MCF 10A (cell line): ENCODE measurements around the gene PPP1R1B. TPM values are rescaled to one million over a fixed set of nuclear protein-coding genes. Genes with fewer than 3 reads are reported as not detected.

Experiments
- BruUV-seq: library from RNA; stranded (reverse); fragments of 400-500 nt; replicated peaks from 2 replicates; lab custom pipeline; 2021; lab: Mats Ljungman, UMichigan
- CTCF ChIA-PET: fragments of 300-600 bp; sonication (Branson Sonifier 250); formaldehyde crosslinking; extraction: SDS; loops from one replicate; lab custom pipeline; 2021; ENCODE audit warnings: antibody characterized with exemption, inconsistent platforms; lab: Yijun Ruan, JAX
- POLR2A ChIA-PET: fragments of 300-600, 350-650 bp; sonication (Branson Sonifier 250); formaldehyde crosslinking; extraction: SDS; loops from one replicate; lab custom pipeline; 2020; ENCODE audit warnings: antibody characterized with exemption, inconsistent platforms; lab: Yijun Ruan, JAX
- DNase-seq: peaks from one replicate; pipeline ENCODE4 v3.0.0-alpha.2; 2018; ENCODE audit not compliant: unreplicated experiment
- H3K27ac Mint-ChIP-seq: one replicate; pipeline ENCODE4 v1.8.0; 2022; ENCODE audit warnings: mild to moderate bottlenecking, low read depth, mixed read lengths; ENCODE audit not compliant: unreplicated experiment
- H3K27me3 Mint-ChIP-seq: one replicate; pipeline ENCODE4 v1.8.0; 2022; ENCODE audit warnings: mixed read lengths; ENCODE audit not compliant: insufficient read depth, unreplicated experiment
- H3K36me3 Mint-ChIP-seq: one replicate; pipeline ENCODE4 v1.8.0; 2022; ENCODE audit warnings: mild to moderate bottlenecking, moderate library complexity, mixed read lengths; ENCODE audit not compliant: insufficient read depth, unreplicated experiment
- H3K4me1 Mint-ChIP-seq: one replicate; pipeline ENCODE4 v1.8.0; 2022; ENCODE audit warnings: mixed read lengths; ENCODE audit not compliant: insufficient read depth, unreplicated experiment
- H3K4me3 Mint-ChIP-seq: one replicate; pipeline ENCODE4 v1.8.0; 2022; ENCODE audit warnings: mild to moderate bottlenecking, moderate library complexity, mixed read lengths; ENCODE audit not compliant: unreplicated experiment
- H3K9me3 Mint-ChIP-seq: one replicate; pipeline ENCODE4 v1.8.0; 2022; ENCODE audit warnings: mixed read lengths; ENCODE audit not compliant: unreplicated experiment
- intact Hi-C: fragments of 100-400 bp; cut with micrococcal nuclease; formaldehyde crosslinking; loops from 2 replicates; pipeline ENCODE4 v1.14.1; 2022
- total RNA-seq: library from RNA; stranded (reverse); gene quantifications from 2 replicates; pipeline ENCODE4 v1.2.3, GENCODE V29; 2022
- TF ChIP-seq, protein P1 (sequence below): fragments of 200-600 bp; IDR thresholded peaks from one replicate; pipeline ENCODE4 v1.8.0; 2022; ENCODE audit warnings: antibody characterized with exemption, mild to moderate bottlenecking; ENCODE audit not compliant: unreplicated experiment

Gene PPP1R1B
- total RNA-seq, 1 experiment from 2014 or later, result not detected

DNA sequence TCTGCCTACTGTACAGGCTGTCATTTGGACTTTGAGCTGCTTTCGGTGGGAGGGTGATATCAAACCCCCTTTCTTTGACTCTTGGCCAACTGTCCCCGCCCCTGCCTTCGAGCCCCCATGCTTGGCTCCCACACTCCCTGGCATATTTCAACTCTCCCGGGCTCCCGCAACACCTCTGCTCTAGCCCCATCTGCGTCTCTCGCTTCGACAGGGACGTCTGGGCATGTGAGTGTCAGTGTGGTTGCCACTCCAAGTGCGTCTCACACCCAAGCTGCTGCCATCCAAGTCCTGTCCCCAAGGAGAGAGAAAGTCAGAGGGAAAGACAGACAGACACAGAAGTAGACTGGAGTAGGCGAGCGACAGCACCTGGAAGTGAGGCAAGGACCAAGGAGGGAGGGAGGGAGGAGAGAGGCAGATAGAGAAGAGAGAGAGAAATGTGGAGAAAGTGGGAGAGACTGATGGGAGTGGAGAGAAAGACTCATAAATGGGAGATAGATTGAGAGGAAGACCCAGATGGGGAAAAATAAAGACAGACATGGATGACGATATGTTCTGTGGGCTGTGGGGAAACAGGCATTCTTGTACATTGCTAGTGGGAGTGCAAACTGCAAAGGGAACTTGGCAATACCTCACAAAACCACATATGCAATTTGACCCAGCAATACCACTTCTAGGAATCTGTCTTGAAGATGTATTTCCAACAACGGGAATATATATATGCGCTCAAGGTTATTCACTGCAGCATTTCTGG, 22.0 kb downstream of the PPP1R1B start:
- no peaks in the 10 kb centered on the region for H3K9me3 Mint-ChIP-seq
- ChIA-PET CTCF (interaction anchor here (0.6 kb wide), 1 partner anchor 70 kb away, joined by 3 read pairs; no protein-coding TSS in a partner anchor), POLR2A (interaction anchor here (0.7 kb wide), 1 partner anchor 105 kb away, joined by 3 read pairs; no protein-coding TSS in a partner anchor)
- no peak overlapping the region for H3K27ac Mint-ChIP-seq
- intact Hi-C loops, result no loop called here
- H3K4me1 Mint-ChIP-seq, result peaks cover 7% of the 10 kb centered on the region
- no peaks in the 10 kb centered on the region for H3K27me3 Mint-ChIP-seq
- DNase-seq, result no peak
- BruUV-seq, result no TSS peak
- no peak overlapping the region for H3K4me3 Mint-ChIP-seq
- peaks cover 17% of the 10 kb centered on the region for H3K36me3 Mint-ChIP-seq
- TF ChIP-seq, protein P1, sequence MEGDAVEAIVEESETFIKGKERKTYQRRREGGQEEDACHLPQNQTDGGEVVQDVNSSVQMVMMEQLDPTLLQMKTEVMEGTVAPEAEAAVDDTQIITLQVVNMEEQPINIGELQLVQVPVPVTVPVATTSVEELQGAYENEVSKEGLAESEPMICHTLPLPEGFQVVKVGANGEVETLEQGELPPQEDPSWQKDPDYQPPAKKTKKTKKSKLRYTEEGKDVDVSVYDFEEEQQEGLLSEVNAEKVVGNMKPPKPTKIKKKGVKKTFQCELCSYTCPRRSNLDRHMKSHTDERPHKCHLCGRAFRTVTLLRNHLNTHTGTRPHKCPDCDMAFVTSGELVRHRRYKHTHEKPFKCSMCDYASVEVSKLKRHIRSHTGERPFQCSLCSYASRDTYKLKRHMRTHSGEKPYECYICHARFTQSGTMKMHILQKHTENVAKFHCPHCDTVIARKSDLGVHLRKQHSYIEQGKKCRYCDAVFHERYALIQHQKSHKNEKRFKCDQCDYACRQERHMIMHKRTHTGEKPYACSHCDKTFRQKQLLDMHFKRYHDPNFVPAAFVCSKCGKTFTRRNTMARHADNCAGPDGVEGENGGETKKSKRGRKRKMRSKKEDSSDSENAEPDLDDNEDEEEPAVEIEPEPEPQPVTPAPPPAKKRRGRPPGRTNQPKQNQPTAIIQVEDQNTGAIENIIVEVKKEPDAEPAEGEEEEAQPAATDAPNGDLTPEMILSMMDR, result no peak

- ChIA-PET POLR2A (interaction anchor here (0.7 to 0.9 kb wide), 3 partner anchors 12 to 23 kb away, joined by 3 read pairs; no protein-coding TSS in a partner anchor), CTCF (interaction anchor here (0.6 to 0.7 kb wide), 2 partner anchors 15 to 309 kb away, joined by 3 read pairs; no protein-coding TSS in a partner anchor)
- no peak for DNase-seq
- no peaks in the 10 kb centered on the region for H3K9me3 Mint-ChIP-seq
- no peaks in the 10 kb centered on the region for H3K27me3 Mint-ChIP-seq
- H3K36me3 Mint-ChIP-seq, result peaks cover 15% of the 10 kb centered on the region
- BruUV-seq, result no TSS peak
- no peaks in the 10 kb centered on the region for H3K4me1 Mint-ChIP-seq
- intact Hi-C loops, result no loop called here
- TF ChIP-seq, protein P1, result no peak
- no peak overlapping the region for H3K4me3 Mint-ChIP-seq
- H3K27ac Mint-ChIP-seq, result no peak overlapping the region
Observed at GRCh38 chr17:39650121-39650579, 23.4 kb downstream of the PPP1R1B start.

- POLR2A ChIA-PET, result interaction anchor here (0.6 kb wide), 1 partner anchor 47 kb away, joined by 3 read pairs; no protein-coding TSS in a partner anchor
- no peak overlapping the region for H3K27ac Mint-ChIP-seq
- H3K27me3 Mint-ChIP-seq, result no peaks in the 10 kb centered on the region
- CTCF ChIA-PET, result interaction anchor here (0.6 to 1.9 kb wide), 3 partner anchors 14 to 68 kb away, joined by 3 to 7 read pairs (median 3); no protein-coding TSS in a partner anchor
- H3K4me3 Mint-ChIP-seq, result no peak overlapping the region
- DNase-seq, result no peak
- TF ChIP-seq, protein P1, result no peak
- intact Hi-C loops, result no loop called here
- H3K9me3 Mint-ChIP-seq, result no peaks in the 10 kb centered on the region
- H3K4me1 Mint-ChIP-seq, result no peaks in the 10 kb centered on the region
- peaks cover 19% of the 10 kb centered on the region for H3K36me3 Mint-ChIP-seq
- BruUV-seq, result no TSS peak
Observed at GRCh38 chr17:39651923-39652586, 25.3 kb downstream of the PPP1R1B start.
